Measurements from ENCODE around the gene CDK11B. TPM values are rescaled to one million over a fixed set of nuclear protein-coding genes. Genes with fewer than 3 reads are reported as not detected.

Gene CDK11B
- total RNA-seq, 1 donor from 2014 or later = 26.5 TPM

DNA sequence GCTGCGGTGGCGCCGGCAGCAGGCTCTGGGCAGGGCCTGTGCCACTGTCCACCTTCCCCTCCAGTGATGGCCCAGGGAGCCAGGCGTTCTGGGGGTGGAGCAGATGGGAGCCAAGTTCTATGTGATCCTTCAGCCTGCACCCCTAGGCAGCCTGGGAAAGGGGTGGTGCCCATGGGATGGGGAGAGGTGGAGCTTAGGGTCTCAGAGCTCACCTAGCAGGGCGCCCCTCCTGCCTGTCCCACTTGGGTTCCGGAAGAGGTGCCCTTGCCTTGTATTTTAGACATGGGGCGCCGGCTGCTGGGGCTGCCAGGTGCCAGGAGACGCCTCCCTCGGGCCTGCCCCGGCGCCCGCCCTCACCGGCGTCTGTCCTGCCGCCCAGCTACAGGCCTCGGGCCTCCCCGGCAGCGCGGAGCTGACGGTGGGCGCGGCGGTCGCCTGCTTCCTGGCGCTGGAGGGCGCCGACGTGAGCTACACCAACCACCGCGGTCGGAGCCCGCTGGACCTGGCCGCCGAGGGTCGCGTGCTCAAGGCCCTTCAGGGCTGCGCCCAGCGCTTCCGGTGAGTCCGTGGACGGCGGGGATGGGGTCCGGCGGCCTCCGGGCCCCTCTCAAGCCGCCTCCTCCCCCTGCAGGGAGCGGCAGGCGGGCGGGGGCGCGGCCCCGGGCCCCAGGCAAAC, 29.9 kb downstream of the CDK11B start:
- no peaks in the 10 kb centered on the region for H3K9me3 Mint-ChIP-seq
- TF ChIP-seq, protein P1, sequence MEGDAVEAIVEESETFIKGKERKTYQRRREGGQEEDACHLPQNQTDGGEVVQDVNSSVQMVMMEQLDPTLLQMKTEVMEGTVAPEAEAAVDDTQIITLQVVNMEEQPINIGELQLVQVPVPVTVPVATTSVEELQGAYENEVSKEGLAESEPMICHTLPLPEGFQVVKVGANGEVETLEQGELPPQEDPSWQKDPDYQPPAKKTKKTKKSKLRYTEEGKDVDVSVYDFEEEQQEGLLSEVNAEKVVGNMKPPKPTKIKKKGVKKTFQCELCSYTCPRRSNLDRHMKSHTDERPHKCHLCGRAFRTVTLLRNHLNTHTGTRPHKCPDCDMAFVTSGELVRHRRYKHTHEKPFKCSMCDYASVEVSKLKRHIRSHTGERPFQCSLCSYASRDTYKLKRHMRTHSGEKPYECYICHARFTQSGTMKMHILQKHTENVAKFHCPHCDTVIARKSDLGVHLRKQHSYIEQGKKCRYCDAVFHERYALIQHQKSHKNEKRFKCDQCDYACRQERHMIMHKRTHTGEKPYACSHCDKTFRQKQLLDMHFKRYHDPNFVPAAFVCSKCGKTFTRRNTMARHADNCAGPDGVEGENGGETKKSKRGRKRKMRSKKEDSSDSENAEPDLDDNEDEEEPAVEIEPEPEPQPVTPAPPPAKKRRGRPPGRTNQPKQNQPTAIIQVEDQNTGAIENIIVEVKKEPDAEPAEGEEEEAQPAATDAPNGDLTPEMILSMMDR (conservative IDR thresholded peaks at IDR 0.05) = no peak
- H3K36me3 Mint-ChIP-seq = no peaks in the 10 kb centered on the region
- no peak overlapping the region for H3K4me3 Mint-ChIP-seq
- no peak for DNase-seq (ENCODE audit: extremely low spot score, unreplicated experiment)
- H3K27ac Mint-ChIP-seq = no peak overlapping the region
- no peaks in the 10 kb centered on the region for H3K4me1 Mint-ChIP-seq (ENCODE audit: unreplicated experiment)
- H3K27me3 Mint-ChIP-seq = peaks cover 6% of the 10 kb centered on the region

DNA sequence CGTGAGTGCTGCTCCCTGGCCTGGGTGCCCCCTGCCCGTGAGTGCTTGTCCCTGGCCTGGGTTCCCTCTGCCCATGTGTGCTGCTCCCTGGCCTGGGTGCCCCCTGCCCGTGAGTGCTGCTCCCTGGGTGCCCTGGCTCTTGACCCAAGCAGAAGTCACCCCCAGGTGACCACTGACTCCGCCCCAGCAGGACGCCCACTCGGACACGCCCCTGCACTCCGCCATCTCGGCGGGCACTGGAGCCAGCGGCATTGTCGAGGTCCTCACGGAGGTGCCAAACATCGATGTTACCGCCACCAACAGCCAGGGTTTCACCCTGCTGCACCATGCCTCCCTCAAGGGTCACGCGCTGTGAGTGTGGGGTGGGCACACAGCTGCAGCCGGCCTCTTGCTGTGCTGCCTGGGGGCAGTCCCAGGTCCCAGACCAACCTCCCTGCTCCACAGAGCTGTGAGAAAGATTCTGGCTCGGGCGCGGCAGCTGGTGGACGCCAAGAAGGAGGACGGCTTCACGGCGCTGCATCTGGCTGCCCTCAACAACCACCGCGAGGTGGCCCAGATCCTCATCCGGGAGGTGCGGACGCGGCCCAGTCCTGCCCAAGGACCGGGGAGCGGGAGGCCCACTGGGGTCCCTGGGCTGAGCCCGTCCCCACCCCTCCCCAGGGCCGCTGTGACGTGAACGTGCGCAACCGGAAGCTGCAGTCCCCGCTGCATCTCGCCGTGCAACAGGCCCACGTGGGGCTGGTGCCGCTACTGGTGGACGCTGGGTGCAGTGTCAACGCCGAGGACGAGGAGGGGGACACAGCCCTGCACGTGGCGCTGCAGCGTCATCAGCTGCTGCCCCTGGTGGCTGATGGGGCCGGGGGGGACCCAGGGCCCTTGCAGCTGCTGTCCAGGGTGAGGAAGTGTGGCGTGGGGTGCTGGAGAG, 30.7 kb downstream of the CDK11B start:
- TF ChIP-seq, protein P1 (conservative IDR thresholded peaks at IDR 0.05) = no peak
- H3K9me3 Mint-ChIP-seq = no peaks in the 10 kb centered on the region
- H3K36me3 Mint-ChIP-seq = no peaks in the 10 kb centered on the region
- peak; percentile 69 for DNase-seq (ENCODE audit: extremely low spot score, unreplicated experiment)
- H3K27ac Mint-ChIP-seq = no peak overlapping the region
- H3K4me3 Mint-ChIP-seq = no peak overlapping the region
- H3K27me3 Mint-ChIP-seq = peaks cover 6% of the 10 kb centered on the region
- H3K4me1 Mint-ChIP-seq (ENCODE audit: unreplicated experiment) = no peaks in the 10 kb centered on the region

DNA sequence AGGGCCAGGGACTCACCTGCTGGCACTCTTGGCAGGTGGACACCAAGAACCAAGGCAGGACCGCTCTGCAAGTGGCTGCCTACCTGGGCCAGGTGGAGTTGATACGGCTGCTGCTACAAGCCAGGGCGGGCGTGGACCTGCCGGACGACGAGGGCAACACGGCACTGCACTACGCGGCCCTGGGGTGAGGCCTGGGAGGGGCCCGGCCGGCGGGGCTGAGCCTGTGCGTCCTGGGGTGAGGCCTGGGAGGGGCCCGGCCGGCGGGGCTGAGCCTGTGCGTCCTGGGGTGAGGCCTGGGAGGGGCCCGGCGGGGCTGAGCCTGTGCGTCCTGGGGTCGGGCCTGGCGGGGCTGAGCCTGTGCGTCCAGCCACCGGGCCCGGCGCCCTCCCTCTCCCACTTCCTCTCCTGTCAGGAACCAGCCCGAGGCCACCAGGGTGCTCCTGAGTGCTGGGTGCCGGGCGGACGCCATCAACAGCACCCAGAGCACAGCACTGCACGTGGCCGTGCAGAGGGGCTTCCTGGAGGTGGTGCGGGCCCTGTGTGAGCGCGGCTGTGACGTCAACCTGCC, 31.5 kb downstream of the CDK11B start:
- H3K36me3 Mint-ChIP-seq = no peaks in the 10 kb centered on the region
- TF ChIP-seq, protein P1 (conservative IDR thresholded peaks at IDR 0.05) = no peak
- no peak overlapping the region for H3K4me3 Mint-ChIP-seq
- no peaks in the 10 kb centered on the region for H3K9me3 Mint-ChIP-seq
- H3K4me1 Mint-ChIP-seq (ENCODE audit: unreplicated experiment) = no peaks in the 10 kb centered on the region
- peaks cover 6% of the 10 kb centered on the region for H3K27me3 Mint-ChIP-seq
- no peak for DNase-seq (ENCODE audit: extremely low spot score, unreplicated experiment)
- no peak overlapping the region for H3K27ac Mint-ChIP-seq

DNA sequence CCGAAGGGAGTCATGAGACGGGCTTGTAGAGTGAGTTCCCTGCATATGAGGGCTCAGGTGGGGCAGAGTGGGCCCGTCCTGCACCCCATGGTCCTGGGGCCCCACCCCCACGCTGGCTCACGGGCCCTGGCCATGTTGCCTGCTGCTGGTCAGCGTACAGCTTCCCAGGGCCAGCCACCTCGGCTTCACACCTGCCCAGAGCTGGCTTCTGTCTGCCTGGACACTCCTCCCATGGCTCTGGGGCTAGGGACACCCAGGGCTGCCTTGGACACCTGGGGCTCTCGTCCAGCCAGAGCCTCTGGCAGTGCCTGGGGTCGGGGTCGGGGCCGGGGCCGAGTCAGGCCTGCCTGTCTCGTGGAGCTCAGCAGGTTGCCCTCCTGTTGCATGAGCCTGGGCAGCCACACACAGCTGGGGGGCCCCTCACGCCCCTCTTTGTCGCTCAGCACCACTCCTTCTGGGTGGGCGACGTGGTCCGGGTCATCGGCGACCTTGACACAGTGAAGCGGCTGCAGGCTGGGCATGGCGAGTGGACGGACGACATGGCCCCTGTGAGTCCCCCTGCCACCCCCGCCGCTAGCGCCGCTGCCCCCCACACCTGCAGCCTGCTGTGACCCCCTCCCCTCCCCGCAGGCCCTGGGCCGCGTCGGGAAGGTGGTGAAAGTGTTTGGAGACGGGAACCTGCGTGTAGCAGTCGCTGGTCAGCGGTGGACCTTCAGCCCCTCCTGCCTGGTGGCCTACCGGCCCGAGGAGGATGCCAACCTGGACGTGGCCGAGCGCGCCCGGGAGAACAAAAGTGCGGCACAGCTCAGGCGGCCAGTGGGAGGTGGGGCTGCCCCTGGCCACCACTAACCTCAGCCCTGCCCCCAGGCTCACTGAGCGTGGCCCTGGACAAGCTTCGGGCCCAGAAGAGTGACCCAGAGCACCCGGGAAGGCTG, 32.3 kb downstream of the CDK11B start:
- H3K4me1 Mint-ChIP-seq (ENCODE audit: unreplicated experiment) = no peaks in the 10 kb centered on the region
- H3K36me3 Mint-ChIP-seq = no peaks in the 10 kb centered on the region
- peaks cover 4% of the 10 kb centered on the region for H3K27me3 Mint-ChIP-seq
- H3K9me3 Mint-ChIP-seq = no peaks in the 10 kb centered on the region
- peak; percentile 70 for DNase-seq (ENCODE audit: extremely low spot score, unreplicated experiment)
- TF ChIP-seq, protein P1 (conservative IDR thresholded peaks at IDR 0.05) = no peak
- H3K27ac Mint-ChIP-seq = no peak overlapping the region
- H3K4me3 Mint-ChIP-seq = no peak overlapping the region

DNA sequence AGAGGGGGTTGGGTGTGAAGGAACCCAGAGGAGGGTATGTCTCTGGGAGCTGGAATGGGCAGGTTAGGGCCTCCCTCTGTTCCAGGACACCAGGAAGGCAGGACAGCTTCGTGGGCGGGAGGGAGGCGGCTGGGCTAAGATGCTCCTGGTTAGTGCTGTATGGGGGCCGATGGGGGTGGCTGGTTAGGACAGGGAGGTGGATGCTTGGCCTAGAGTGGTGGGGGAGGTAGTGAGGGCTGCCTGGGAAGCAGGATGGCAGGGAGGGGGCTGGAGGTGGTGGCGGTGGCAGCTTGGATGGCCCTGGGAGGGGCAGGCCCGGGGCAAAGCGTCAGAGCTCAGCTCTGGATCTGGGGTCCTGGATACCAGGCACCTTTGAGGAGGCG, 33.0 kb downstream of the CDK11B start:
- DNase-seq (ENCODE audit: extremely low spot score, unreplicated experiment) = no peak
- no peaks in the 10 kb centered on the region for H3K4me1 Mint-ChIP-seq (ENCODE audit: unreplicated experiment)
- H3K27ac Mint-ChIP-seq = no peak overlapping the region
- H3K4me3 Mint-ChIP-seq = no peak overlapping the region
- TF ChIP-seq, protein P1 (conservative IDR thresholded peaks at IDR 0.05) = no peak
- peaks cover 3% of the 10 kb centered on the region for H3K27me3 Mint-ChIP-seq
- H3K36me3 Mint-ChIP-seq = no peaks in the 10 kb centered on the region
- H3K9me3 Mint-ChIP-seq = no peaks in the 10 kb centered on the region
